Neutrophil (primary cell): ENCODE measurements around the gene FANK1.

Source experiments
- H3K27ac ChIP-seq: fragments of 200-600 bp; sonication (generic); 2 replicates; pipeline ENCODE4 v1.5.1; 2016; ENCODE audit warnings: mild to moderate bottlenecking, moderate library complexity
- H3K27me3 ChIP-seq: fragments of 200-600 bp; sonication (generic); 2 replicates; pipeline ENCODE4 v1.6.0; 2016; ENCODE audit warnings: mild to moderate bottlenecking
- H3K36me3 ChIP-seq: fragments of 200-600 bp; sonication (generic); 2 replicates; pipeline ENCODE4 v1.5.1; 2017
- H3K4me1 ChIP-seq, 2 experiments: fragments of 200-600 bp in 1 of 2; sonication (generic) in 1 of 2; 1 replicate in 1 of 2; 2 replicates in 1 of 2; pipeline versions ENCODE4 v1.5.1 to v1.6.1; 2013 to 2016; ENCODE audit warnings: low read depth in 1 of 2, low read length in 1 of 2, mild to moderate bottlenecking in 1 of 2, moderate library complexity in 1 of 2; ENCODE audit not compliant: control insufficient read depth in 1 of 2, insufficient read depth in 1 of 2
- H3K4me3 ChIP-seq, 2 experiments: fragments of 200-600 bp in 1 of 2; sonication (generic) in 1 of 2; 1 replicate in 1 of 2; 2 replicates in 1 of 2; pipeline ENCODE4 v1.5.1; 2013 to 2016; ENCODE audit warnings: low read depth in 1 of 2, low read length in 1 of 2, mild to moderate bottlenecking in 1 of 2, moderate library complexity in 1 of 2
- H3K9me3 ChIP-seq: fragments of 200-600 bp; sonication (generic); 2 replicates; pipeline ENCODE4 v1.5.1; 2016
- CTCF ChIP-seq: fragments of 200-600 bp; sonication (generic); IDR thresholded peaks from 2 replicates; pipeline ENCODE4 v1.5.1; 2016; ENCODE audit warnings: antibody characterized with exemption

Gene FANK1

DNA sequence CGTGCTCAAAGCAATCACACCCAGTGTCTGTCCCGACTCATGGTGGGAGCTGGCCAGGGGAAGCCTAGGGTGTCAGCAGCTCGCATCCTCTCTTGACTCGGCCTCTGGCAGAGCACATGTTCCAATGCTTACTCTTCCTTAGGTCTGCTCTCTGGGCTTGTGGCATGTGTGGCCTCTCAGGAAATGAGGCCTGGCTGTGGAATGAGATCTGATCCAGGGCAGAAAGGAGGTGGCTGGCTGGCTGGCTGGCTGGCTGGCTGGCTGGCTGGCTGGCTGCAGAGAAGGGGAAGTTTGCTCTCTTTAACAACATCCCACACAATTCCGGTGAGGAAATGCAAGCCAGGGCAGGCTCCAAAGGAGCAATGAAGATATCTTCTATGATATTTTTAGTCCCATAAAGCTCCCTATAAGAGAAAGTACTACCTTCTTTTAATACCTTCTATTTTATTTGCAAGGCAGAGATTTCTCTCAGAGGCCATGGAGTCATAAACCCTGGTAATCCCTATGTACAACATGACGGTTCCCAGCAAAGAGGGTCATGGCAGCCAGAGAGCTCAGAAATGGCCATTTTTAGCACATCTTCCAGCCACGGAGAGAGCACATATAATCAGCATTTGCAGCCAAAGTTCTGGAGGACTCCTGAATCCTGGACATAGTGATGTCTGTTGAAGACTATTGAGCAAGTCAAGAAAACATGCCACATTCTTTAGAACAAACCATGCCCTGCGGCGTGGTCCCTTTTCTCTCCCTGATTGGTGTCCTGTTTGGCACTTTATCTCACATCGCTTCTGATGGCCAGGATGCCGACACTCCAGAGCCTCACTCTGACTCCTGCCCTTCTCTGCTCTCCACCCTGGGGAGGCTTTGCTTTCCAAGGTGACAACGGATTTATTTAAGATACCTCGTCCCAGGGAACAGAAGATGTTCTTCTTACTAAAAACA is 153.7 kb downstream of the FANK1 start:
- TF ChIP-seq CTCF, result no peak
- no peaks in the 10 kb centered on the region for H3K9me3 ChIP-seq
- no peaks in the 10 kb centered on the region for H3K36me3 ChIP-seq
- no peak overlapping the region for H3K27ac ChIP-seq
- H3K4me3 ChIP-seq, result no peak overlapping the region
- H3K27me3 ChIP-seq, result no peaks in the 10 kb centered on the region
- peaks cover 0 to 7% of the 10 kb centered on the region in 2 experiments for H3K4me1 ChIP-seq

DNA sequence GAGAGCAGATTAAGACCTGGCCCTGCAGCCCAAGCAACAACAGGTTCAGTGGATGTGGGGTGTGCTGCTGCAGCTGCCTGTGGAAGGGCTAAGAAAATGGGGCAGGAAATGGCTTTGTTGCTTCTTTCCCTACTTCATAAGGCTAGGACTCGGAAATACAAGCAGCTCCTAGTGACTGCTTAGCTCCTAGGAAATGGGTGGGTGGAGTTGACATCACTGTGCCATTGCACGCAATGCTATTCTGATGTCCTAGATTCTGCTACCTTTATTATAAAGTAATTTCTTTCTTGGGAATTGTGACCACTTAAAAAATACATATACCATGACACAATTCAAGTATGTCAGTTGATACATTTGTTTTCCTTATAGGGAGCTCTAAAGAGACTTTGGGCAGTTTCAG is 155.8 kb downstream of the FANK1 start:
- no peak overlapping the region for H3K4me3 ChIP-seq
- H3K27me3 ChIP-seq, result no peaks in the 10 kb centered on the region
- peaks cover 0 to 7% of the 10 kb centered on the region in 2 experiments for H3K4me1 ChIP-seq
- no peak overlapping the region for H3K27ac ChIP-seq
- no peak for TF ChIP-seq CTCF
- H3K36me3 ChIP-seq, result no peaks in the 10 kb centered on the region
- no peaks in the 10 kb centered on the region for H3K9me3 ChIP-seq

DNA sequence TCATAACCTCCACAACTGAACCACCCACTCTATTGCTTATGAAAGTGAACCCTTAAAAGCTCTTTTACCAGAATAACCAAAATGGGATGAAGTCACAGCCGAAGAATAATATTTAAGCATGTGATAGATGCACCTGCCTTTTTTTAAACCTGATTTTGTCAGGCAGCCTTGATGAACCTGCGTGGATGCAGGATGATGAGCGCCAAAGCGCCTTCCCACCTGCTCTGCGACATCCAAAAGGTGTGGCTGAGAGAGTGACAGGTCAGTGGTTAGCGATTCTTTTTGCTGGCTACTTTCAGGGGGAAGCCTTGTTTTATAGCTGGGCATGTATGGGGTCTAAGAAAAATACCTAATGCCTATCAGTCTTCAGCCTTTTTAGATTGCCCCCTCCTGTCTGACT is 157.8 kb downstream of the FANK1 start:
- H3K27me3 ChIP-seq, result peaks cover 19% of the 10 kb centered on the region
- H3K4me3 ChIP-seq, result no peak overlapping the region
- no peak for TF ChIP-seq CTCF
- H3K4me1 ChIP-seq, result peaks cover 0 to 7% of the 10 kb centered on the region in 2 experiments
- H3K36me3 ChIP-seq, result no peaks in the 10 kb centered on the region
- H3K9me3 ChIP-seq, result no peaks in the 10 kb centered on the region
- no peak overlapping the region for H3K27ac ChIP-seq

DNA sequence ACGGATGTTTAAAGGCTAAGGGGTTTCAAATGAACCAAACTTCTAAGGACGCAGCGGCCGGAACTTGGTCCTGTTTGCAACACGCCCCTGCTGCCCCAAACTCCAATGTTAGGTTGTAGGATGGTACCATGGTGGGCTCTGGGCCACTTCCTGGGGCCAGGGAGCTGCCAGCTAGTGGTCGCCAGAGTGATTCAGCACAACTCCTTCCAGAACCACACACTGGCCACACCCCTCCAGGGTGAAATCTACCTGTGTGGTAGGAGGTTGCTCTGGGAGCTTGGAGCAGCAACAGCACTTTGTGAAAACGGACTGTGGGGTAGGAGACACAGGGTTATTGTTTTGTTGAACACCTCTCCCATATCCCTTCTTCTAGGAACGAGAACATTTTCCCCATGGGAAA is 161.1 kb downstream of the FANK1 start:
- no peak overlapping the region for H3K4me3 ChIP-seq
- no peak for TF ChIP-seq CTCF
- no peaks in the 10 kb centered on the region for H3K36me3 ChIP-seq
- no peaks in the 10 kb centered on the region for H3K4me1 ChIP-seq
- H3K9me3 ChIP-seq, result no peaks in the 10 kb centered on the region
- H3K27me3 ChIP-seq, result peaks cover 28% of the 10 kb centered on the region
- H3K27ac ChIP-seq, result no peak overlapping the region

- H3K4me1 ChIP-seq, result no peaks in the 10 kb centered on the region
- H3K27me3 ChIP-seq, result peaks cover 28% of the 10 kb centered on the region
- no peak overlapping the region for H3K4me3 ChIP-seq
- no peak overlapping the region for H3K27ac ChIP-seq
- H3K9me3 ChIP-seq, result no peaks in the 10 kb centered on the region
- H3K36me3 ChIP-seq, result no peaks in the 10 kb centered on the region
- TF ChIP-seq CTCF, result no peak
These were observed 161.7 kb downstream of the FANK1 start for GRCh38 chr10:126058104-126058503.
